Neural cell (in vitro differentiated cells): Measurements from ENCODE around the gene MB21D2. TPM values are rescaled to one million over a fixed set of nuclear protein-coding genes. Genes with fewer than 3 reads are reported as not detected.

Experiments
- H2AFZ ChIP-seq: fragments of 200-600, 300-800 bp; sonication (generic), shearing (Covaris generic); 2 replicates; pipeline ENCODE4 v1.6.0; 2014; ENCODE audit warnings: low read depth, mild to moderate bottlenecking, antibody characterized with exemption, low read length, moderate library complexity
- H3F3A ChIP-seq: fragments of 200-600 bp; shearing (Covaris generic); 2 replicates; pipeline ENCODE4 v1.6.1; 2016; ENCODE audit warnings: mild to moderate bottlenecking, moderate library complexity, mixed read lengths, antibody characterized with exemption, low read length; ENCODE audit not compliant: insufficient read depth, poor library complexity, severe bottlenecking
- H3K27ac ChIP-seq: fragments of 200-600, 300-800 bp; sonication (generic), shearing (Covaris generic); 2 replicates; pipeline ENCODE4 v1.5.1; 2014; ENCODE audit warnings: mild to moderate bottlenecking, low read length, moderate library complexity
- H3K27me3 ChIP-seq: fragments of 300-800, 200-600 bp; sonication (generic), shearing (Covaris generic); 2 replicates; pipeline ENCODE4 v1.6.0; 2014; ENCODE audit warnings: mild to moderate bottlenecking, low read depth, low read length, moderate library complexity; ENCODE audit not compliant: insufficient read depth
- H3K36me3 ChIP-seq: fragments of 300-800, 200-600 bp; sonication (generic), shearing (Covaris generic); 2 replicates; pipeline ENCODE4 v1.5.1; 2014; ENCODE audit warnings: mild to moderate bottlenecking, antibody characterized with exemption, low read length, moderate library complexity; ENCODE audit not compliant: insufficient read depth
- H3K4me2 ChIP-seq: fragments of 300-800, 200-600 bp; sonication (generic), shearing (Covaris generic); 2 replicates; pipeline ENCODE4 v1.6.0; 2014; ENCODE audit warnings: mild to moderate bottlenecking, low read length
- H3K4me3 ChIP-seq: fragments of 300-800, 200-600 bp; sonication (generic), shearing (Covaris generic); 2 replicates; pipeline ENCODE4 v1.5.1; 2014; ENCODE audit warnings: mild to moderate bottlenecking, low read length, moderate library complexity
- H3K79me2 ChIP-seq: fragments of 200-600 bp; shearing (Covaris generic); replicated peaks from 2 replicates; pipeline ENCODE4 v1.6.0; 2014; ENCODE audit warnings: mild to moderate bottlenecking, low read length, moderate library complexity; ENCODE audit not compliant: insufficient read depth
- H3K9ac ChIP-seq: fragments of 300-800, 200-600 bp; sonication (generic), shearing (Covaris generic); 2 replicates; pipeline ENCODE4 v1.6.1; 2016; ENCODE audit warnings: mild to moderate bottlenecking, low read length, mixed read lengths
- H3K9me2 ChIP-seq: fragments of 200-600 bp; shearing (Covaris generic); 2 replicates; pipeline ENCODE4 v1.6.1; 2016; ENCODE audit warnings: mild to moderate bottlenecking, low read length, mixed read lengths; ENCODE audit not compliant: insufficient read depth
- H3K9me3 ChIP-seq: fragments of 200-600, 300-800 bp; sonication (generic), shearing (Covaris generic); 2 replicates; pipeline ENCODE4 v1.6.1; 2016; ENCODE audit warnings: mild to moderate bottlenecking, mixed run types, low read length, moderate library complexity, mixed read lengths
- H4K20me1 ChIP-seq: fragments of 200-600 bp; shearing (Covaris generic); 2 replicates; pipeline ENCODE4 v1.6.1; 2016; ENCODE audit warnings: mild to moderate bottlenecking, mixed run types; ENCODE audit not compliant: insufficient read depth
- EP300 ChIP-seq: fragments of 450-650 bp; conservative IDR thresholded peaks from 2 replicates; pipeline ENCODE4 v1.6.1; 2014; ENCODE audit warnings: antibody characterized with exemption, mild to moderate bottlenecking, moderate library complexity; ENCODE audit not compliant: poor library complexity, severe bottlenecking
- EZH2 ChIP-seq: fragments of 200-600, 300-800 bp; shearing (Covaris generic), sonication (generic); IDR thresholded peaks from 2 replicates; pipeline ENCODE4 v1.6.1; 2014; ENCODE audit warnings: antibody characterized with exemption, low read length, borderline replicate concordance, mild to moderate bottlenecking; ENCODE audit not compliant: insufficient read depth, poor library complexity, severe bottlenecking
- MXI1 ChIP-seq: fragments of 450-650 bp; conservative IDR thresholded peaks from 2 replicates; pipeline ENCODE4 v1.6.1; 2014; ENCODE audit warnings: antibody characterized with exemption, mild to moderate bottlenecking; ENCODE audit not compliant: poor library complexity, severe bottlenecking
- POLR2AphosphoS5 ChIP-seq: IDR thresholded peaks from 2 replicates; pipeline ENCODE4 v1.6.1; 2012
- RAD21 ChIP-seq: fragments of 450-650 bp; conservative IDR thresholded peaks from 2 replicates; pipeline ENCODE4 v1.6.1; 2014; ENCODE audit warnings: antibody characterized with exemption, mild to moderate bottlenecking, moderate library complexity
- REST ChIP-seq: IDR thresholded peaks from 2 replicates; pipeline ENCODE4 v1.6.1; 2012; ENCODE audit warnings: borderline replicate concordance
- SMC3 ChIP-seq: fragments of 450-650 bp; conservative IDR thresholded peaks from 2 replicates; pipeline ENCODE4 v1.6.1; 2014; ENCODE audit warnings: antibody characterized with exemption, mild to moderate bottlenecking, moderate library complexity; ENCODE audit not compliant: poor library complexity
- TAF1 ChIP-seq: IDR thresholded peaks from 2 replicates; pipeline ENCODE4 v1.6.1; 2012; ENCODE audit warnings: low read depth
- polyA plus RNA-seq: library from polyadenylated mRNA; depleted of rRNA; stranded (reverse); fragments of >200 nt; gene quantifications from 2 replicates; pipeline ENCODE4 v1.2.3, GENCODE V29; 2014
- TF ChIP-seq, protein P1 (sequence below): fragments of 450-650 bp; IDR thresholded peaks from 2 replicates; pipeline ENCODE4 v1.5.1; 2014; ENCODE audit warnings: antibody characterized with exemption, mild to moderate bottlenecking, moderate library complexity; ENCODE audit not compliant: poor library complexity, severe bottlenecking

The MB21D2 gene
- polyA plus RNA-seq, 1 donor from 2014 or later, result 39.0 TPM

- H3K4me2 ChIP-seq, result no peak overlapping the region
- TF ChIP-seq, protein P1, sequence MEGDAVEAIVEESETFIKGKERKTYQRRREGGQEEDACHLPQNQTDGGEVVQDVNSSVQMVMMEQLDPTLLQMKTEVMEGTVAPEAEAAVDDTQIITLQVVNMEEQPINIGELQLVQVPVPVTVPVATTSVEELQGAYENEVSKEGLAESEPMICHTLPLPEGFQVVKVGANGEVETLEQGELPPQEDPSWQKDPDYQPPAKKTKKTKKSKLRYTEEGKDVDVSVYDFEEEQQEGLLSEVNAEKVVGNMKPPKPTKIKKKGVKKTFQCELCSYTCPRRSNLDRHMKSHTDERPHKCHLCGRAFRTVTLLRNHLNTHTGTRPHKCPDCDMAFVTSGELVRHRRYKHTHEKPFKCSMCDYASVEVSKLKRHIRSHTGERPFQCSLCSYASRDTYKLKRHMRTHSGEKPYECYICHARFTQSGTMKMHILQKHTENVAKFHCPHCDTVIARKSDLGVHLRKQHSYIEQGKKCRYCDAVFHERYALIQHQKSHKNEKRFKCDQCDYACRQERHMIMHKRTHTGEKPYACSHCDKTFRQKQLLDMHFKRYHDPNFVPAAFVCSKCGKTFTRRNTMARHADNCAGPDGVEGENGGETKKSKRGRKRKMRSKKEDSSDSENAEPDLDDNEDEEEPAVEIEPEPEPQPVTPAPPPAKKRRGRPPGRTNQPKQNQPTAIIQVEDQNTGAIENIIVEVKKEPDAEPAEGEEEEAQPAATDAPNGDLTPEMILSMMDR, result no peak
- TF ChIP-seq TAF1 (no peak), MXI1 (no peak), EP300 (no peak), REST (no peak), POLR2AphosphoS5 (no peak), RAD21 (no peak), EZH2 (no peak), SMC3 (no peak)
- no peak overlapping the region for H3K9ac ChIP-seq
- H3K27me3 ChIP-seq, result no peaks in the 10 kb centered on the region
- H3K36me3 ChIP-seq, result no peaks in the 10 kb centered on the region
- no peaks in the 10 kb centered on the region for H3K79me2 ChIP-seq
- no peaks in the 10 kb centered on the region for H3K9me2 ChIP-seq
- no peak overlapping the region for H2AFZ ChIP-seq
- H4K20me1 ChIP-seq, result no peaks in the 10 kb centered on the region
- H3K4me3 ChIP-seq, result no peak overlapping the region
- no peaks in the 10 kb centered on the region for H3K9me3 ChIP-seq
- H3F3A ChIP-seq, result no peaks in the 10 kb centered on the region
- no peak overlapping the region for H3K27ac ChIP-seq
Measured at GRCh38 chr3:192848371-192849233, 69.1 kb downstream of the MB21D2 start.

DNA sequence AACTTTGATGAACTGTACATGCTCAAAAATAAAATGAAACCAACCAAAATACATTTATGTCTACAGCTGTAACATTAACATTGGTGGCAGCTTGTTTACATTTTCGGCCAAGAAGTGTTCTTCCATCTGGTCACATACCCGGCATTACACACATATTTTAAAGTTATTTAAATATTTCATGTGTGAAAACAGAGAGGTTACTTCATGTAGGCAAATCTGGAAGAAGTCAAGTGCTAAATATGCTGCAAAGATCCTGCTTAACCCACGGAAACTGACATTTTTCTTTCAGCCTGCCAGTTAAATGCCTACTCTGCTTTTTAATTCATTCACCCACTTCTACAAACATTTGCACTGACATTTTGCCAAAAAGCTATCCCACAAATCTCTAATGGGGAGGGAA is 69.7 kb downstream of the MB21D2 start:
- Histone ChIP-seq H3K36me3 (no peaks in the 10 kb centered on the region), H3K27ac (no peak overlapping the region), H3K4me3 (no peak overlapping the region), H3F3A (no peaks in the 10 kb centered on the region), H3K79me2 (no peaks in the 10 kb centered on the region), H4K20me1 (no peaks in the 10 kb centered on the region), H3K9me3 (no peaks in the 10 kb centered on the region), H2AFZ (no peak overlapping the region), H3K9ac (no peak overlapping the region), H3K4me2 (no peak overlapping the region), H3K9me2 (no peaks in the 10 kb centered on the region), H3K27me3 (no peaks in the 10 kb centered on the region)
- TF ChIP-seq SMC3 (no peak), EZH2 (no peak)
- TF ChIP-seq, protein P1, result no peak
